Astrocyte (in vitro differentiated cells and primary cell): ENCODE data around the gene DARS1.

Experiments used
- CTCF ChIP-seq: IDR thresholded peaks from 2 replicates; pipeline ENCODE4 v1.5.1; 2011; ENCODE audit warnings: low read depth, mild to moderate bottlenecking, inconsistent platforms, low read length, moderate library complexity; ENCODE audit not compliant: insufficient read depth
- EZH2 ChIP-seq: IDR thresholded peaks from 2 replicates; pipeline ENCODE4 v1.6.1; 2012; ENCODE audit warnings: mild to moderate bottlenecking, low read length, inconsistent platforms; ENCODE audit not compliant: insufficient read depth

DNA sequence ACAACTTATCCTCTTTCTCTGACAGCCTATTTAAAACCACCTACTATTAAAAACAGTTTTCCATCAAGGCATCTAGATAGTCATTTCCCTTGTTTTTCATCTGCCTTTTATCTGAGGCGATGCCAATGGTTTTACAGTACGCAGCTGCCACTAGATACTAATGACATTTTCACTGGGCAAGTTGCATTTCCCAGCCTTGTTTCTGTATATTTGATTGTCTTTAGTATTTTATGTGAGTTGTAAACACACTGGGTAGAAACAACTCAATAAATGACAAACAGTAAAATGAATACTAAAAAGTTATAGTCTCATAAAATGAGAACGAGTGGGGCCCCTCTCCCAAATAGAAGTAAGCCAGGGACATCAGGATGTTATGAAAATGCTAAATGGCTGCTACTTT lies 8.9 kb upstream of the DARS1 start:
- TF ChIP-seq CTCF (no peak), EZH2 (no peak)
